Measurements from ENCODE around the gene ADAMTS9. TPM values are rescaled to one million over a fixed set of nuclear protein-coding genes. Genes with fewer than 3 reads are reported as not detected.

ADAMTS9 gene
- total RNA-seq, 1 experiment from 2014 or later: 0.46 TPM

GRCh38 chr3:64651741-64652241 is 36.0 kb downstream of the ADAMTS9 start:
- Histone ChIP-seq H2BK5ac (ENCODE audit: insufficient read length, low read length) (no peak overlapping the region), H2BK120ac (ENCODE audit: low read depth, low read length, poor library complexity, severe bottlenecking) (no peak overlapping the region), H2BK20ac (ENCODE audit: low read depth, low read length, poor library complexity, severe bottlenecking) (no peak overlapping the region), H3K9me3 (ENCODE audit: control insufficient read depth, low read depth, low read length) (no peaks in the 10 kb centered on the region), H2BK12ac (ENCODE audit: insufficient read length, low read depth, low read length) (no peak overlapping the region), H3K23ac (ENCODE audit: insufficient read length, low read depth, low read length) (no peak overlapping the region), H3K79me2 (ENCODE audit: insufficient read depth, low read length) (no peaks in the 10 kb centered on the region), H3K27ac (ENCODE audit: insufficient read length, low read depth, low read length) (no peak overlapping the region), H3K18ac (ENCODE audit: insufficient read length, low read depth, low read length) (no peak overlapping the region), H3K9ac (ENCODE audit: extremely low read depth, insufficient read length, low read length) (no peak overlapping the region), H3K23me2 (ENCODE audit: insufficient read length, low read depth, low read length, poor library complexity, severe bottlenecking) (no peaks in the 10 kb centered on the region), H3K4me2 (ENCODE audit: insufficient read depth, insufficient read length, low read length) (no peak overlapping the region), H3T11ph (ENCODE audit: low read length) (no peak overlapping the region), H3K4ac (ENCODE audit: low read depth, low read length) (no peak overlapping the region), H3K27me3 (ENCODE audit: insufficient read depth, low read length) (no peaks in the 10 kb centered on the region), H3K14ac (ENCODE audit: insufficient read depth, low read length) (no peak overlapping the region), H3K56ac (ENCODE audit: insufficient read length, low read depth, low read length) (no peak overlapping the region), H4K20me1 (ENCODE audit: control insufficient read depth, insufficient read depth, insufficient read length) (no peaks in the 10 kb centered on the region), H2AK5ac (ENCODE audit: insufficient read length, low read length) (no peak overlapping the region), H4K91ac (ENCODE audit: insufficient read length, low read depth, low read length) (no peak overlapping the region), H3K79me1 (ENCODE audit: insufficient read depth, low read depth, low read length, poor library complexity, severe bottlenecking) (no peaks in the 10 kb centered on the region), H2AFZ (ENCODE audit: low read length) (no peak overlapping the region), H4K8ac (replicated peaks; ENCODE audit: insufficient read length, low read depth, low read length) (no peak overlapping the region), H2BK15ac (ENCODE audit: low read depth, low read length) (no peak overlapping the region), H4K5ac (ENCODE audit: insufficient read length, low read depth, low read length) (no peak overlapping the region), H3K4me1 (ENCODE audit: insufficient read depth, low read length) (no peaks in the 10 kb centered on the region)
- Mint-ChIP-seq H3K27me3 (ENCODE audit: low read depth) (peaks cover 2% of the 10 kb centered on the region; the same call in 1 of the 2 replicates), H3K27ac (no peak overlapping the region), H3K4me1 (peaks cover 14 to 17% of the 10 kb centered on the region in 2 experiments), H3K36me3 (ENCODE audit: insufficient read depth in 1 of 3, low read depth in 3 of 3) (no peaks in the 10 kb centered on the region), H3K9me3 (no peaks in the 10 kb centered on the region), H3K4me3 (no peak overlapping the region)
- DNase-seq: no peak
- TF ChIP-seq CTCF (conservative IDR thresholded peaks at IDR 0.05): no peak
- WGBS (ENCODE audit: extremely low coverage, insufficient read length, low lambda C conversion rate): no CpG with 5 or more reads among the region's 2 CpGs
